Measurements from ENCODE around the gene RALBP1. TPM values are rescaled to one million over a fixed set of nuclear protein-coding genes. Genes with fewer than 3 reads are reported as not detected.

Gene RALBP1
- total and polyA plus RNA-seq, 2 of the 8 experiments (the other 6 are each of a cell fraction or from before 2014, with no cell fraction given), result 40.3 to 67.8 TPM

- ChIA-PET POLR2A (ENCODE audit: partially characterized antibody) (interaction anchor here (0.9 to 1.2 kb wide), 2 partner anchors 10 to 132 kb away, joined by 3 read pairs; no protein-coding TSS in a partner anchor), CTCF (ENCODE audit: partially characterized antibody) (no interaction called here)
- no peak overlapping the region for H4K8ac ChIP-seq (ENCODE audit: extremely low read depth, insufficient read depth, low read length)
- H3K27me3 ChIP-seq (replicated peaks in 1 of 4; ENCODE audit: control insufficient read depth in 3 of 4, extremely low read depth in 1 of 4, insufficient read depth in 3 of 4, low read length in 3 of 4), result no peaks in the 10 kb centered on the region
- H3K79me1 ChIP-seq (ENCODE audit: low read depth, low read length), result peaks cover 2% of the 10 kb centered on the region
- H2BK20ac ChIP-seq (ENCODE audit: low read length), result no peak overlapping the region
- no peak overlapping the region for H3K9ac ChIP-seq (replicated peaks in 1 of 4; ENCODE audit: extremely low read depth in 1 of 4, low read depth in 3 of 4, low read length in 3 of 4)
- no peak overlapping the region for H4K91ac ChIP-seq (replicated peaks; ENCODE audit: insufficient read length, low read length)
- H3K56ac ChIP-seq (replicated peaks; ENCODE audit: insufficient read length, low read depth, low read length), result no peak overlapping the region
- H2AK5ac ChIP-seq (ENCODE audit: low read depth, low read length), result no peak overlapping the region
- WGBS, 2 experiments (ENCODE audit: extremely low coverage in 1 of 2, insufficient coverage in 1 of 2, insufficient read length in 1 of 2, insufficient replicate concordance in 2 of 2, low coverage in 1 of 2, low lambda C conversion rate in 2 of 2, missing lambda C conversion rate in 1 of 2), result 99% methylated on average over 7 of the region's 7 CpGs; no CpG with 5 or more reads in 1 of the 2 experiments
- H3K4me1 ChIP-seq (replicated peaks in 1 of 4; ENCODE audit: control insufficient read depth in 3 of 4, insufficient read depth in 4 of 4, low read length in 3 of 4), result no peaks in the 10 kb centered on the region
- peaks cover 0 to 92% of the 10 kb centered on the region in 2 experiments; a peak in 2 of 4 replicates for H3K79me2 ChIP-seq (ENCODE audit: control insufficient read depth in 1 of 2, insufficient read depth in 2 of 2, low read length in 2 of 2)
- H3K27ac ChIP-seq (ENCODE audit: low read depth, low read length), result no peak overlapping the region
- no peaks in the 10 kb centered on the region for H3K9me3 ChIP-seq (ENCODE audit: insufficient read depth in 2 of 2, low read depth in 1 of 2, low read length in 1 of 2)
- no peaks in the 10 kb centered on the region for H3K23me2 ChIP-seq (ENCODE audit: low read depth, low read length)
- H3K4me3 ChIP-seq (ENCODE audit: extremely low read depth in 1 of 4, insufficient read depth in 2 of 4, low read depth in 3 of 4, low read length in 4 of 4), result no peak overlapping the region
- no peak overlapping the region for H2AFZ ChIP-seq (ENCODE audit: low read length)
- H3K23ac ChIP-seq (ENCODE audit: insufficient read length), result no peak overlapping the region
- H3K18ac ChIP-seq (ENCODE audit: extremely low read depth, low read length), result no peak overlapping the region
- H2BK120ac ChIP-seq (replicated peaks; ENCODE audit: low read depth, low read length), result no peak overlapping the region
- TF ChIP-seq CTCF (IDR thresholded peaks at IDR 0.05; ENCODE audit: control extremely low read depth in 1 of 3, insufficient read depth in 1 of 3, low read depth in 1 of 3, low read length in 3 of 3), result no peak
- no peak for TF ChIP-seq KDM5A (IDR thresholded peaks at IDR 0.05; ENCODE audit: low read length)
- TF ChIP-seq TBP (IDR thresholded peaks at IDR 0.05; ENCODE audit: low read depth, low read length), result no peak
- no peak for TF ChIP-seq BACH1 (IDR thresholded peaks at IDR 0.05; ENCODE audit: low read length)
- no peak for TF ChIP-seq NANOG (IDR thresholded peaks at IDR 0.05; ENCODE audit: insufficient read depth, low read depth, low read length, poor library complexity, severe bottlenecking)
- no peak for TF ChIP-seq RAD21 (IDR thresholded peaks at IDR 0.05 in 1 of 2, conservative IDR thresholded peaks at IDR 0.05 in 1 of 2; ENCODE audit: low read depth in 2 of 2, low read length in 2 of 2)
- no peak for TF ChIP-seq JUN (IDR thresholded peaks at IDR 0.05; ENCODE audit: low read depth, low read length)
- TF ChIP-seq SRF (IDR thresholded peaks at IDR 0.05; ENCODE audit: low read depth, low read length), result no peak
- no peak for TF ChIP-seq CHD1 (IDR thresholded peaks at IDR 0.05; ENCODE audit: low read depth, low read length)
- TF ChIP-seq HDAC2 (IDR thresholded peaks at IDR 0.05; ENCODE audit: borderline replicate concordance in 1 of 2, low read depth in 2 of 2, low read length in 2 of 2), result no peak
- H4K5ac ChIP-seq (ENCODE audit: insufficient read length, low read depth, low read length), result no peak overlapping the region
- H3K36me3 ChIP-seq (ENCODE audit: control insufficient read depth in 2 of 4, insufficient read depth in 4 of 4, low read length in 3 of 4), result no peaks in the 10 kb centered on the region; a peak in 1 of 8 replicates
- FAIRE-seq (no peak), DNase-seq (ENCODE audit: low read depth in 1 of 2, low spot score in 2 of 2) (no peak)
- no peak overlapping the region for H3K4me2 ChIP-seq (ENCODE audit: insufficient read depth in 1 of 2, low read depth in 2 of 2, low read length in 2 of 2)
- H3K14ac ChIP-seq (ENCODE audit: insufficient read length), result no peak overlapping the region
- no peak overlapping the region for H2BK12ac ChIP-seq (ENCODE audit: low read depth, low read length)
- H2BK15ac ChIP-seq (ENCODE audit: low read length), result no peak overlapping the region
- H4K20me1 ChIP-seq (replicated peaks in 1 of 2; ENCODE audit: control insufficient read depth in 1 of 2, insufficient read depth in 2 of 2, low read length in 2 of 2), result no peaks in the 10 kb centered on the region
- no peak overlapping the region for H2BK5ac ChIP-seq (ENCODE audit: low read depth, low read length)
- H3K4ac ChIP-seq (replicated peaks; ENCODE audit: insufficient read length, low read depth, low read length), result no peak overlapping the region
Measured at GRCh38 chr18:9483526-9483925, 8.2 kb downstream of the RALBP1 start.

Measured in H1 (cell line).